HG03045 (cell line): Measurements from ENCODE around the gene PTBP3.
A peak's percentile ranks its signal among the peaks of the same experiment; 100 is the strongest.
"Not testable (repeated sequence)": the region's sequence is repeated elsewhere in the genome, so short reads cannot be mapped to it uniquely, and the experiment has no call there.

Experiments
- ATAC-seq: cut with Tn5 transposase; IDR thresholded peaks from one replicate; pipeline ENCODE4 v1.9.1; 2021; ENCODE audit warnings: mild to moderate bottlenecking, moderate library complexity; ENCODE audit not compliant: unreplicated experiment

The PTBP3 gene

DNA sequence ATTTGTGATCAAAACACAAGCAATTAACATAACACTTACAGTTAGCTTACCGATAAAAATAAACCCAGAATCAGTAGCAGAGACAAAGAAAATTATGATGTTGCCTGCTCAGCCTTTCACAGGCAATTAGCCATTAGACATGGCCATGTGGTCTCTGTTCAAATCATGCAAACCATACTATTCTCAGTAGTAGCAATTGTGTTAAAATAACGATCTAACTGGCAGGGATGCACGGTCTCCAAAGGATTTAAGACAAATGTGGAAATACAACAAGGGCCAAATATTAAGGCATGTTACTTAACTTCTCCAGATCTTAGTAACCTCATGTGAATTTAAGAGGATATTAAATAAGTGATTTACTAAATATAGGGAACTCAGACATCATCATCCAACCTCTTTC is 59.5 kb downstream of the PTBP3 start:
- no peak for ATAC-seq

DNA sequence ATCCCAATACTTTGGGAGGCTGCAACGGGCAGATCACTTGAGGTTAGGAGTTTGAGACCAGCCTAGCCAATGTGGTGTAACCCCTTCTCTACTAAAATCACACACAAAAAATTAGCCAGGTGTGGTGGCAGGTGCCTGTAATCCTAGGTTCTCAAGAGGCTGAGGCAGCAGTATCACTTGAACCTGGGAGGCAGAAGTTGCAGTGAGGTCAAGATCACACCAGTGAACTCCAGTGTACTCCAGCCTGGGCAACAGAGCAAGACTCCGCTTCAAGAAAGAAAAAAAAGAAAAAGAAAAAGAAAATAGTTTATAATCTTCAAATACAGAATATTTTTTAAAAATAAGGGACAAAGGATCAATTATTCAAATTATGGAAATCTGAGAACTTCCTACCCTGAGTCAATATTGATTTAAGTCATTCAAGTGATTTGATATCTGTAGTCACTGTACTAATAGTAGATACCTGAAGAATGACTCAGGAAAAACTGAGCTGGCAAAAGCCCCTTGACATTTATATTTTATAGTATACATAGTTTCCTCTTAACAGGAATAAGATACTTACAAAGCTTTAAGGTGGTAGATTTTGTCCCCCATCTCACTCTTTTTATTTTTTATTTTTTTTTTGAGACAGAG is 61.8 kb downstream of the PTBP3 start:
- ATAC-seq, result no peak

GRCh38 chr9:112268413-112268812 is 65.0 kb downstream of the PTBP3 start:
- ATAC-seq, result no peak

- not testable (repeated sequence) for ATAC-seq
Observed at GRCh38 chr9:112267086-112267485, 66.3 kb downstream of the PTBP3 start.

- no peak for ATAC-seq
Observed at GRCh38 chr9:112265391-112265790, 68.0 kb downstream of the PTBP3 start.

DNA sequence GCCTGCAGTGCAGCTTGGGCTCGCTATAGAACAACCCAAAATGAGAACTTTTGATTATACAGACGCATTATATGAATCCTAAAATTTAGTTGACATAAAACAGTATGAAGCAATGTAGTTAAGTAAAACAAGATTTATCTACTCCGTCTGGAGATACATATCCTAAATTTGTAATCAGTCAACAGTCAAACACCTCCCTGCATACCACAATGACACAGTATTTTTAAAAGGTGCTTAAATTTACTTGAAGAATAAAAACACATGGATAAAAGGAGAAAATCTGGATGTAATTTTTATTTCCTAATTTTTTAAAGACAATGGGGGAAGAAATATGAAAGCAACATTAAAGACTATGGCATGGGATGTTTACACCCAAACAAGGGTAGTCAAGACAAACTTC is 70.8 kb downstream of the PTBP3 start:
- no peak for ATAC-seq

GRCh38 chr9:112261133-112261532 is 72.3 kb downstream of the PTBP3 start:
- no peak for ATAC-seq

DNA sequence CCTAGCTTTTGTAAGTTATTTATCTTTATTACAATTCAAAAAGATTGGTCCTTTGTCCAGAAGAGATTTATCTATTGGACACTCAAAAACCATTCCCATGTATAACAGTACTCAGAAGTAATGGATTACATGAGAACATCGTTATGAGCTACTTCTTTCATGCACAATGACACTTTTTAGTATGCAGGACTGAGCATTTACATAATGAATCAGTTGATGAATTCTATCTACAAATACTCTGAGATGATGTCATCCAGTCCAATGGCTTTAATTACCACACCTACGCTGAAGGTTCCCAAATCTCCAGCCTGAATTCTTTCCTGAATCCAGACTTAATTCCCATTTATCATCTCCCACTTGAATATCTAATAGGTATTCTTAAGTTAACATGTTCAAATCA is 75.3 kb downstream of the PTBP3 start:
- ATAC-seq, result no peak

- ATAC-seq, result no peak
Observed at GRCh38 chr9:112252194-112252593, 81.2 kb downstream of the PTBP3 start.

- peak; percentile 68 for ATAC-seq
Observed at GRCh38 chr9:112249277-112249676, 84.1 kb downstream of the PTBP3 start.

GRCh38 chr9:112248722-112249121 is 84.7 kb downstream of the PTBP3 start:
- no peak for ATAC-seq

GRCh38 chr9:112247090-112247489 is 86.3 kb downstream of the PTBP3 start:
- no peak for ATAC-seq

GRCh38 chr9:112245126-112245525 is 88.3 kb downstream of the PTBP3 start:
- no peak for ATAC-seq

- no peak for ATAC-seq
Observed at GRCh38 chr9:112242147-112242804, 91.1 kb downstream of the PTBP3 start.

DNA sequence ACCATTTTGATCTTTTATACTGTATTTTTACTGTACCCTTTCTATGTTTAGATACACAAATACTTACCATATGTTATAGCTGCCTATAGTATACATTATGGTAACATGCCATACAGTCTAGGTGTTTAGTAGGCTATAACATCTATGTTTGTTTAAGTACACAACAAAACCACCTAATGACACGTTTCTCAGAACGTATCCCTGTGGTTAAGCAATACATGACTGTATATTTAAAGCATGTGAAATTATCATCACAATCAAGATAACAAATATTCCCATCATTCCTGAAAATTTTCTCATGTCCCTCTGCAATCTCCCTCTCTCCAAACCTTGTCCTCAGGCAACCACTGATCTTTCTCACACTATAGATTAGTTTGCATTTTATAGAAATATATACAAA is 91.9 kb downstream of the PTBP3 start:
- ATAC-seq, result no peak

DNA sequence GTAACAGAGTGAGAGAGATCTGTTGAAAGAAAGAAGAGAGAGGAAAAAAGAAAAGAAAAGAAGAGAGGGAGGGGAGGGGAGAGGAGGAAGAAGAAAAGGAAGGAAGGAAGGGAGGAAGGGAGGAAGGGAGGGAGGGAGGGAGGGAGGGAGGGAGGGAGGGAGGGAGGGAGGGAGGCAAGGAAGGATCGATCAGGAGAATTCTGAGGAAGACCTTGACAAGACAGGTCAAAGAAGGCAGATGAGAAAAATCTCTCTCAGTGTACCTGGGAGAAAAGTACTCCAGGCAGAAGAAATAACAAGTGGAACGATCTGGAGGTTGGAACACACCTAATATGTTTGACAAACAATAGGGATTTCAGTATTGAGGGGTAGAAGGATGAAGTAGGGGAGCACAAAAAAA is 93.7 kb downstream of the PTBP3 start:
- ATAC-seq, result no peak

DNA sequence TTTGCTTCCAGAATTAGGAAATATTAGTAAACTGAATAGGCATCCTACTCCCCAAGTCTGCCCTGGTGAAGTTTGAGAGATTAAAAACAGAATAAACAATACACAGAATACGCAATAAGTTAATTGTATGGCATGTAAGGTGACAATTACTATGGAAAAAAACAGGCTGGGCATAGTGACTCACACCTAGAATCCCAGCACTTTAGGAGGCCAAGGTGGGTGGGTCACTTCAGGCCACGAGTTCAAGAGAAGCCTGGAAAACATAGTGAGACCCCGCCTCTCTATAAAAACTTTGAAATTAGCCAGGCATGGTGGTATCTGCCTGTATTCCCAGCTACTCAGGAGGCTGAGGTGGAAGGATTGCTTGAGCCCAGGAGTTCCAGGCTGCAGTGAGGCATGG is 94.1 kb downstream of the PTBP3 start:
- no peak for ATAC-seq

DNA sequence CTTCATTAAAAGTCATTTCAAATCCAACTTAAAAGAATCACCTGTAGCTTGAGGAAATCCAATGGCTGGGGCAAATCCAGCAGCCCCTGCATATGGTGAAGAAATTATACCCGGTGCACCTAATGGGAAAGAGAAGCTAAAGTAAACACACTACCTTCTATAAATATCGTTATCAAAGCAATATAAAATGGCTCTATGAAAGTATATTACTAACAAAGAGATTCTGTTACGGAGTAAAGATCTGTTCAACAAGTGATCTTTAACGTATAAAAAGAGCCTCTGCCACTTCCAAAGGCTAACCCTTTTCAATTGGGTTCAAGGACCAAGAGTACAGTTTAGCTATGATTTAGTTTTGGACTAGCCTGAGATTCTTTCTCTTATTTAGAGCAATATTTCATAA is 98.6 kb downstream of the PTBP3 start:
- ATAC-seq, result no peak

DNA sequence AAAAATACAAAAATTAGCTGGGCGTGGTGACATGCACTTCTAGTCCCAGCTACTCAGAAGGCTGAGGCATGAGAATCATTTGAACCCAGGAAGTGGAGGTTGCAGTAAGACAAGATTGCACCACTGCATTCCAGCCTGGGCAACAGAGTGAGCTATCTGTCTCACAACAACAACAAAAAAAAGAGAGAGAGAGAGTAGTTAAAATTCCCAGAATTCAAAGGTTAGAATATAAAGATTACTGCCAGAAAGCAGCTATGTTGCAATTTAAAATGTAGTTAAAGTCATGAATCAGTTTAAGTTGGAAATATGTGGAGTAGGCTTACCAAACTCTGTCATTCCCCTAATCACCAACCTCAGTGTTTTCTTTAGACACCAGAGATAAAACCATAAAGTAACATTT is 99.7 kb downstream of the PTBP3 start:
- ATAC-seq, result no peak

- ATAC-seq, result no peak
Observed at GRCh38 chr9:112232233-112232632, 101.2 kb downstream of the PTBP3 start.

DNA sequence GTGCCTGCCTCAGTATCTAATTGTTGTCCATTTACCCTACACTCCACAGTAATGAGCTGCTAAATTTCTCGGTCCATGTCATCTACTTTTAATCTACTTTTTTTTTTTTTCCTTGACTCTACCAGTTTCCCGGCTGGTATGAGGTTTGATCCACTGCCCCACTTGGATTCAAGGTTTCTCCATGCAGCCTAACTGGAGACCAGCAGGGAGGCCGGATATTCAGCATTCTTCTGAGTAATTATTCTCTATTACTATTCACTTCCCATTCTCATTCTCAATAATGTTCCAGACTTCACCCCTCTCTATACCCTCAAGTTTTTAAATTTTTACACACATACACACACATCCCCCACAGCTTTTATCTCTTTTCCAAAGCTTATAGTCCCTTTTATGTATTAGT is 107.3 kb downstream of the PTBP3 start:
- ATAC-seq, result no peak

DNA sequence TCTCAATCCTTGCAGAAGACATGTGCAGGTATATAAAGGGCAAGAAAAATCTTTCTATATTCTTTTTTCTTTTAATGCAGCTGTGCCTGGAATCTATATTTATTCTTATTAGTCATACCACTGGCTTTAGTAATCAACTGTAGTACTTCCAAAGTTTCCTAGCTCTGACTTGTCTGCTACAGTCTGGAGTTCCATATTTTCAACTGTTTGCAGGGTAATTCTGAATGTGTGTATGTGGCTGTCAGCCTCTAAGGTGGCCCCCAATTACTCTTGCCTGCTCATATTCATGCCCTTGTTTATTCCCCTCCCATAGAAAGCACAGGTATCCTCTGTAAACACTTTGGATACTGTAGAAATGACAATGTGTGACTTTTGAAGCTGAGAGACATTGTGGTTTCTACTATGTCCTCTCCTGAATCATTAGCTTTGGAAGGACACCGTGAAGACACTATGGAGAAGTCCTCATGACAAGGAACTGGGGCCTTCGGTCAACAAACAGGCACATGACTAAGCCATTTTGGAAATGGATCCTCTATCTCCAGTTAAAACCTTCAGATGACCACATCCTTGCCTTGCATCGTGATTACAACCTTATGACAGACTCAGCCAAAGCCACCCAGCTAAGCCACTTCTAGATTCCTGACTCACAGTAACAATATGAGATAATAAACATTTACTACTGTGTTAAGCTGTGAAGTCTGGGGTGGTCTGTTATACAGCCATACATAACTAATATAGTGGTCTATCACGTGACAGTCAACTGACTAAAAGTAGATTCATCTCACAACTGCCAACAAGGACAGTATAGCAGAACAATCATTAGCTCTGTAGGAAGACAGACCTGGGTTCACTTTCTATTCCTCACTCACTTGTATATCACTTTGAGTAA is 108.8 kb downstream of the PTBP3 start:
- ATAC-seq, result no peak
